SU-DHL-6 (cell line): ENCODE measurements around the gene KRT6B.

Experiments used
- CTCF ChIP-seq: fragments of 200-600 bp; sonication (generic); IDR thresholded peaks from one replicate; pipeline ENCODE4 v1.5.1; 2017; ENCODE audit warnings: antibody characterized with exemption, mild to moderate bottlenecking, low read length, moderate library complexity; ENCODE audit not compliant: insufficient read depth, poor library complexity, severe bottlenecking
- EZH2phosphoT487 ChIP-seq: fragments of 200-600 bp; sonication (generic), shearing (Covaris generic); conservative IDR thresholded peaks from 2 replicates; pipeline ENCODE4 v1.6.1; 2018; ENCODE audit warnings: mild to moderate bottlenecking, antibody characterized with exemption, low read length, moderate library complexity, mixed read lengths

GRCh38 chr12:52436000-52436827, 15.7 kb downstream of the KRT6B start:
- TF ChIP-seq CTCF = no peak
- TF ChIP-seq EZH2phosphoT487 = no peak
